Middle frontal gyrus (tissue), 1 donor: Measurements from ENCODE around the gene LPIN3.

Source experiments
- DNase-seq: peaks from one replicate; pipeline ENCODE4 v3.0.0-alpha.2; 2015; ENCODE audit warnings: low spot score; ENCODE audit errors: extremely low spot score

The LPIN3 gene

DNA sequence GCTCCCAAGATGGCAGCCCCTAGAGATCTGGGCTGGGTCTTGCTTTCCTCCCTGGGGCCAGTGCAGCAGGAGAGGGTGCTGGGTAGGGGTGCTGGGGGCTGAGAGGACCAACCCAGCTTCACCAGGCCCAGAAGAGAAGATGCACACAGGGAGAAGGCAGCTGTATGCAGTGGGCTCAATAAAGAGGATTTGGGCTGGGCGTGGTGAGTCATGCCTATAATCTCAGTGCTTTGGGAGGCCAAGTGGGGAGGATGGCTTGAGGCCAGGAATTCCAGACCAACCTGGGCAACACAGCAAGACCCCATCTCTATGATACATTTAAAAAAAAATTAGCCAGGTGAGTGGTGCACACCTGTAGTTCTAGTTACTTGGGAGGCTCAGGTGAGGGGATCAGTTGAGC, 51.7 kb downstream of the LPIN3 start:
- DNase-seq: no peak

DNA sequence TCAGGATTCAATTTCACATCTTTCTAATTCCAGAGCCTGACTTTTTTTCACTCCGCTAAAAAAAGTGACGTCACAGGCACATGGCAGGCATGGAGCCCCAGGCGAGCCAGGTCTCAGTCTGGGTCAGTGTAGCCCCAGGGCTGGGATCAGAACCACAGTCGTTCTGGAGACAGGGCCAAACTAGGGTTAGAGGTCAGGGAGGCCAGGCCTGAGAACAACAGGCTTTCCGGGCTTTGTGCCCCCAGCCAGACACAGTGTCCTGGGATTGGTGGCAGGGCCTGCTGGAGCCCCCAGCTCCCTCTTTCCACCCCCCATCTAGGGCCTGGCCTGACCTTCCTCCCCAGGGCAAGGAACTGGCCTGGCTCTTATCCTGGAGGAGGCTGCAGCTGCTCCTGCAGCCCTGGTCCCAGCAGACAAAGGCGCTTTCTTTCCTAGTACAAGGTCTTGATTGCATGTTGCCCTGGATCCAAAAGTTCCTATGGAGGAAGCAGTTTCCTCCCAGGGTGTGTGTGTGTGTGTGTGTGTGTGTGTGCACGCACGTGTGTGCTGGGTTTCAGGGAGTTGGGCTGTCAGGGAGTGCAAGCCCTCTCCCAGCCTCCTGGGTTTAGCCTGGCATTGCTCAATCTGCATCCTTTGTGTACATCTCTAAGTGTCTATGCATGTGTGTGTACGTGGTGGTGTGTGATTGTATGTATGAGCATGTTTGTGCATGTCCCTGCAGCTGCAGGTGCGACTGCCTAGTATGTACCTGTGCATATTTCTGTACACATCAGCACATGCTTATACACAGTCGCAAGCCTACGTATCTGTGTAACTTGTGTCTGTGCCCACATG, 52.5 kb downstream of the LPIN3 start:
- DNase-seq: peak; percentile 22

- DNase-seq: peak; percentile 40
Measured at GRCh38 chr20:41393705-41394066, 53.1 kb downstream of the LPIN3 start.

DNA sequence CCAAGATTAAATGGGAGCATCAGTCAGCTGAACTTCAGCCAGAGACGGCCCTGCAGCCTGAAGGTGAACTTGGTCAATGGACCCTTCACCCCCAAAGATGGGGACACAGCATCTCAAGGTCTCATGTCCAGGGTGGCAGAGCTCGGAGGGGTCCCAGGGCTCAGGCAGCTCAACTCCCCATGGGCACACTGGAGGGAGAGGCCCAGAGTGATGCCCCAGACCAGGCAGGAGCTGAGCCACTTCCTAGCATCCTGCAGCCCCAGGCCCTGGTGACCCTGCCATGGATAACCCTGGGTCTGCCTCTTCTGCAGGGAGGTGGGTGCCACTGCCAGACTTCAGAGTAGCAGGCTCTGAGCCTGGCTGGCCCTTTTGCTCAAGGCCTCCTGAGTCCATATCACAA, 53.5 kb downstream of the LPIN3 start:
- DNase-seq: no peak

GRCh38 chr20:41394931-41395666, 54.5 kb downstream of the LPIN3 start:
- no peak for DNase-seq

DNA sequence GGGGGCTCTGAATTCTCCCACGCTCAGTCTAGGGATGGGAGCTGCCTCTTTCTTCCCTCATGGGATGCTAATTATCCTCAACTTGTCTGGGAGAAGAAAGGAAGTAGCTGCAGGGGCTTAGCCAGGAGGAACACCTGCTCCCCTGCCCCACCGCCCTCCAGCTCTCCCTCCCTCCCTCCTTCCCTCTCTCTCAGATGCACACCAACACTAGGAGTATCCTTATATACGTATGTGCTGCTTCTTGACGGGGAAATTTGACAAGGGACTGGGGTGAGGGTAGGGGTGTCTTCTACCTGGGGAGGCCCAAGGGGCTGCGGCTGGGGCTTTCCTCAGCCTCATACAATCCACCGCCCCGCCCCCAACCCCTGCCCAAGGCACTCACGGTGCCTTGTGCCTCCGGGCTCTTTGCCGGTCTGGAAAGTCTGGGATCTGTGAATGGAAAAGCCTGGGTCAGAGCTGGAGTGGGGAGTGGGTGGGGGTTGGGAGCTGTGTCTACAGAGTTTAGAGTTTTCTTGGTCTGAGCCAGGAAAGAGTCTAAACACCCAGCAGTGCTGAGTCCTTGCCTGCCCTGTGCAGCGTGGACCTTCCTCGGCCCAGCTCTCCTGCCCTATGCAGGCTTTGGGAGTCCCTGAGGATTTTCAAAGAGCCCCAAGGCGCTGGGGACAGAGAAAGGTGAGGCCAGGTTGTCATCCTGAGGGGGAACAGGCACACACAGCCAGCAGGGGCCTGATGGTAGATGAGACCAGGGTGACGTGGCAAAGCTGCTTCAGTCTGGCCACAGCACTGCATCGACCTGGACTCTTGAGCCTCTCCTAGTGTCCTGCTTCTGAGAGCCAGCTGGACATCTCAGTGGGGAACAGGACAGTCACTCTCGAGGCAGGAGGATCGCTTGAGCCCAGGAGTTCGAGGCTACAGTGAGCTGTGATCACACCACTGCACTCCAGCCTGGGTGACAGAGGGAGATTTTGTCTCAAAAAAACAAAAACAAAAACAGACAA, 55.3 kb downstream of the LPIN3 start:
- no peak for DNase-seq

GRCh38 chr20:41398408-41398807, 57.8 kb downstream of the LPIN3 start:
- no peak for DNase-seq

GRCh38 chr20:41403604-41404003, 63.0 kb downstream of the LPIN3 start:
- no peak for DNase-seq

- no peak for DNase-seq
Measured at GRCh38 chr20:41405436-41405835, 64.8 kb downstream of the LPIN3 start.

DNA sequence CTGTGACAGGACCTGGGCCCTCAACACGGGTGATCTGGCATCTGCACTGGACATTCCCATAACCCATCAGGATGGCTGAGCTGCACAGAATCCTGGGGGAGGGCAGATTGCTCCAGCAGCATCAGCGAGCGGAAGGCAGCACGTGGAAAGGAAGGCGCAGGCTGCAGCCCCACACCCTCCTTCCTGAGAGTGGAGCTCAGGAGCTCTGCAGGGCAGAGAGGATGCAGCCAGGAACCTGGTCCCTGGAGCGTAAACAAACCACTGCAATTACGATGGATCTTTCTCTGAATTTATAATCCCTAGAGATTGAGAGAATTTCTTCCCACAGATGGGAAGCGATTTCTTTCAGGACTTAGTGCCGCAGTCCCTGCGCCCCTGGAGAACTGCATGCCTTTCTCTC, 65.7 kb downstream of the LPIN3 start:
- DNase-seq: no peak

GRCh38 chr20:41406896-41407444, 66.3 kb downstream of the LPIN3 start:
- no peak for DNase-seq

DNA sequence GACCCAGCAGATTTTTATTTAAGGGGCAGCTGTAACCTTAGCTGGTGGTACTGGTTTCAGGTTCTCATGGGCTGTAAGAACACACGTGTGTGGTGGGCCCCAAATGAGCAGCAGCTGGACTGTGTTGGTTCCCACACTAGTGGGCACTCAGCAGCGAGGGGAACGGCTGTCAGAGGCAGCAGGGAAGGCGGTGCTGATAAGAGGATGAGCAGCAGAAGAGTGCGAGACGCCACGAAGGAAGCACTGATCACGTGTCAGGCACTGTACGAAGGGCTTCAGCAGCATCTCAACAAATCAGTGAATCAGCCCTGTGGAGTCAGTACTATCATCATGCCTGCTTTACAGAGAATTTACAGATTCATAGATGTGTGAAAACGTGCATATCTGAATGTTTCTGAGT, 67.0 kb downstream of the LPIN3 start:
- DNase-seq: no peak

- no peak for DNase-seq
Measured at GRCh38 chr20:41408156-41408794, 67.7 kb downstream of the LPIN3 start.

GRCh38 chr20:41408986-41409385, 68.4 kb downstream of the LPIN3 start:
- DNase-seq: no peak
